GM11168 (cell line): ENCODE measurements around the gene PPHLN1.

ENCODE experiments used
- in situ Hi-C: fragments of 300-500 bp; cut with MboI; formaldehyde crosslinking; loops from one replicate; pipeline ENCODE4 v1.12.0; 2022; ENCODE audit warnings: low sequenced_read_pairs; ENCODE audit not compliant: unreplicated experiment

Gene PPHLN1

DNA sequence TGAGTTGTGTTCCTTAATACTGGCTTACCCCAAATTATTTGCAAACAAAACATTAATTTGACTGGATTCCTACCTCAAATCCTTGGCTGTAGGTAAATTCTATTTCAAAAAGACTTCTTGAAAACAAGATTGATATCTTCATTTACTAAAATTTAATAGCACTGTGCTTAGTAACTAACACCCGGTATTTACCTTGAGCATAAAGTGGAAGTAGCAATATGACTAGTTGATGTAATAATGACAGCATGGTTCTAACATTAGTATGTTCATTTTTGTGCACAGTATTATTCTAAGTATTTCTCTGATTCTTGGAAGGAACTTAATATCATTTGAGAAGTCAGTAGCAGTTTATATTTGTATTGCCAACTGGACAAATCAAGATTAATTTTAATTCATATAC is 96.8 kb downstream of the PPHLN1 start:
- in situ Hi-C loops, result no loop called here

GRCh38 chr12:42426746-42427145 is 100.8 kb downstream of the PPHLN1 start:
- in situ Hi-C loops, result no loop called here

DNA sequence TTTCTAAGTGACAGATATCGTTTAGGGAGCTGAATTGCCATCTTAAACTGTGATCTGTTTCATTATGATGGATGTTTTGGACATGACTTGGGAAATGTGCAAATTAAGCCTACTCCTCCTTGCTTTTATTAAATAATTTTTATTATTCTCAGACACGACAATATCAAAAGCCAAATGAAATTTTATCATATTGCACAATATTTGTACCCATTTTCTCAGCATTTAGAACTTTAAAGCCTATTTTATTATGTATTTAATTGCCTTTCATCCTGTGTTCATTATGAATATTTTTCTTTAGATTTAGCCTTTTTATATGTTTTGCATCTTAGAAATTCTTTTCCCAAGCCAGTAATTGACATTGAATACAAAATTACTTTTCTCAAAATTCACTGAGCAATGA is 102.9 kb downstream of the PPHLN1 start:
- in situ Hi-C loops, result no loop called here

DNA sequence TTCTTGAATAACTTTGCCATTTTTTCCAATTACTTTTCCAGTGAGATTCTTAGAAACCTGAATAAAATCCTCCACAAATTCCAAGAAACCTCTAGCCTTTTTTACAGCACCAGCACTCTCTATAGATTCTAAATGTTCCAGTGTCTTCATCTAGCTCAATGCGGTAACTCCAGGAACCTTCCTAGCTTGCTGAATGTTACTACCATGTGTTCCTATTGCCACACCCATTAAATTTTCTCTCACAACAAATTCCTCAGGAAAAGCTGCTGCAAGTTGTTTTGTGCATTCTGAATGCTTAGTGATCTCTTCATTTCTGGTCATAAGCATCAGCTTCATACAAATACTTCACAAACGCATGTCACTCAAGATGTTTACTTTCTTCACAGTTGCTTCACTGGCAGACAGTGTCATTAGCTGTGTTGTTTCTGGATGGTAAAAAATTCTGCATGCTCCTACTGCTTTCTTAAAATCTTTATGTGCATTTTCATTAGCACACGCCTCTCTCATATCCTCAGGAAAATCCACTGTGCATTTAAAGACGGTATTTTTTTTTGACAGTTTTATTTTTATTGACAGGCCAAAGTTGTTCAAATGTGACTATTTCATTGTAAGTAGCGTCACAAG is 106.7 kb downstream of the PPHLN1 start:
- in situ Hi-C loops, result no loop called here

GRCh38 chr12:42440608-42441007 is 114.6 kb downstream of the PPHLN1 start:
- in situ Hi-C loops, result no loop called here

DNA sequence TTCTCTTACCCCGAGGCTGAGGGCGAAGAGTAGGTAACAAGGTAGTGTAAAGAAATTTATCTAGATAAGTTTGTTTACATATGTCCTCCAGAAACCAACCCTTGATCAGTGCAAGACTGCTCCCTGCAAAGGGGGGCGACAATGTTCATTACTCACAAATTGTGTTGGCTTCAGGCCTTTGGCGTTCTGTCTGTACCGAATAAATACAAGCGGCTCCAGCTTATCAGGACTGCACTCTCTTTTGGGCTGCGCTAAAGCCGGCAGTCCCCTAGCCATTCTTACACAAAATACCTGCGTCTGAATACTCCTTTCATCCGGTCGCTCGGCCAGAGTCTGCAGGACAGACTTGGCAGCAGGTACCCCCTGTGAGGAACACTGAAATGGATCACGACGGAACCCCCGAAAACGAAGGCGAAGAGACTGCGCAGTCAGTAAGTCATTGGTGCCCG is 116.4 kb downstream of the PPHLN1 start:
- in situ Hi-C loops, result no loop called here

DNA sequence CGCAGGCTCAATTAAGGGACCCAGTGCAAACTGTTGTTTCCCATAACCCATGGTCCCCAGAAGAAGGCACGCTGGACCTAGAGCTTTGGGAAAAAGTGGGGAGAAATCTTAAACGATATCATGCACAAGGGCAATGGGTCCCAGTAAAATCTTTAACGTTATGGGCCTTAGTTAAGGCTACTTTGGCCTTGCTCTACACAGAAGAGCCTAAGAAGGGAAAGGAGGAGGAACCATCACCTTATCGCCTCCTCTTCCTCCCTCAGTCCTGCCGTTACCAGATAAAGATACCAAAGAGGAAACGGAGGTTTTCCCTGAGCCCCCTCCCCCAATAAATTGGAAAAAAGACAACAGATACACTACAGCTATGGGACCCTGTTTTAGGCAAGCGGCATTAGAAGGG is 116.9 kb downstream of the PPHLN1 start:
- in situ Hi-C loops, result no loop called here

DNA sequence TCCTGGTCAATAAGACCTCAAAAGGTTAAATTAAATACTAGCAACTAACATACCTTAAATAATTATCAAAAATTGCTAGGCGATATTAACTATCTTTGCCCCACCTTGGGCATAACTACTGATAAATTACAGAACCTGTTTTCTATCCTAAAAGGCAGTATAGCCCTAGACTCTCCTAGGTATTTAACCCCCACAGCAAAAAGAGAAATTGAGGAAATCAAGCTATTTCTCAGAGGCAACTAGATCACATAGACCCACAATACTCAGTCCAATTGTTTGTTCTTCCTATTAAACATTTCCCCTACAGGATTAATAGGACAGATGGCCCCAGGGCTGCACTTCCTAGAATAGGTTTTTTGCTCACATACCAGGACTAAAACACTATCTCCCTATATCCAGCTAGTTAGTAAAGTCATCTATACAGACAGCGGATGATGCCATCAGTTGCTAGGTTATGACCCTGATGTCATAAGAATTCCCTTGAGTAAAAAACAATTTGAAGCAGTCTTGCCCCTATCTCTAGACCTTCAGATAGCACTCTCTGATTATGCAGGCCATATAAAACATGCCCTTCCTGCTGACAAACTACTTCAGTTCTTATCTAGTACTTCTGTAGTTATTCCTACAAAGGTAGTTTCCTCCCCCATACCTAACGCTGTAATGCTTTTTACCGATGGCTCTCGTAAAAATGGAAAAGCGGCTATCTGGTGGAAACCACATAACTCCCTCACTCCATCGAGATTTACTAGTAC is 118.4 kb downstream of the PPHLN1 start:
- in situ Hi-C loops, result no loop called here

DNA sequence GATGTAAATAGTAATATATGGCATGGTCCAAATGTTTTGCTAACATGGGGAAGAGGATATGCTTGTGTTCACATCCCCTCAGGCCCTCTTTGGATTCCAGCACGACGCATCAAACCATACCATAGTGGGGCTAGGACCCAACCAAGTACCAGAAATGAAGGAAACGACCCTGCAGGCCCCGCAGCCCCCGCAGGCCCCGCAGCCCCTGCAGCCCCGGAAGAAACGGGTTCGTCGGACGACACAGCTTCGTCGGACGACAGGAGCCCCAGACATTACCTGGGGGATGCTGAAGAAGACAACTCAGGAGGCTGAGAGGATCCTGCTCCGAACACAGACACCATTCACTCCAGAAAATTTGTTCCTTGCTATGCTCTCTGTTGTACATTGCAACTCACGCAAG is 119.9 kb downstream of the PPHLN1 start:
- in situ Hi-C loops, result no loop called here

GRCh38 chr12:42446761-42447160 is 120.8 kb downstream of the PPHLN1 start:
- in situ Hi-C loops, result no loop called here

GRCh38 chr12:42447371-42447786 is 121.4 kb downstream of the PPHLN1 start:
- in situ Hi-C loops, result no loop called here

DNA sequence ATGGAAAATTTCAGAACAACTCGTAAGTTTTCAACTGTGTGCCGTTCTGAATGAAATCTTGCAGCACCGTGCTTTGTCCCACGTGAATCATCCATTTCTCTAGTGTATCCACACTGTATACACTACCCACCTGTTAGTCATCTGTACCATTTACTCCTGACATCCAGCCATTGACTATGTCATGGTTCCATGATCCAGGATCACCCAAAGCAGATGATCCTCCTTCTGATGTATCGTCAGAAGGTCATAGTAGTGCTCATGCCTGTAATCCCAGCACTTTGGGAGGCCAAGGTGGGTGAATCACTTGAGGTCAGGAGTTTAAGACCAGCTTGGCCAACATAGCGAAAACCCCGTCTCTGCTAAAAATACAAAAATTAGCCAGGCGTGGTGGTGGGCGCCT is 122.9 kb downstream of the PPHLN1 start:
- in situ Hi-C loops, result no loop called here

DNA sequence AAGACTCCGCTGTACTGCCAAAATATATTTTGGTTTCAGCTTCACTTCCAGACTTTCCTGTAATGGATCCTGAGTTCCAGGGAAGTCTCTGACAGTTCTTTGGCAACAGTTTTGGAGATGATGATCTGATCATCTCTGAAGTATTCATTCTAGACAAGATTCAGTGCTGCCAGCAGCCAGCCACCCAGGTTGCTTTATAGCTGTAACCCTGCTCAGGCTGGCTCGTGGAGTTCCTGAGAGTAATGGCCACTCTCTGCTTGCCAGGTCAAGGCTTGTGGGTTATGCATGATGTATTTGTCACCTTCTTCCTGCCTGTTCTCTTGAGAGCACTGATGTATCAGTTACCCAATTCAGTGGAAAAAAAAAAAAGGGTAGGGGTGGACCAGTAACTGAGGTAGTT is 124.3 kb downstream of the PPHLN1 start:
- in situ Hi-C loops, result no loop called here

DNA sequence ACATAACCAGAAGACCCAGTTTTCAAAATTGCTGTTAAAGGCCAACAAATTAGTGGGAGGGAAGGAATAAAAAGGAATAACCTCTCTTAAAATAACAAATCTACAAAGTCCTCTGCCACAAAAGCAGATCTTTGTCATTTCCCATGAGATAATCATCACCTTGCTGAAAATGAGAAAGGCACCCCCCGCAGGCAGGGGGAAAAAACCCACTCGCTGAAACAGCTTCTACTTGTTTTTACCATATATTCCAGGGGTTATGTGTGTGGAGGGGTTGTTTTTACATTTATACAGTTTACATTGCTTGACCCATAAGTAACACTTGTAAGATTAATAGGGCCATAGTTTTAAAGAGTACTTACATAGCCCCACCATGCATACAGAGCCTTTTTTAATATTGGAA is 132.6 kb downstream of the PPHLN1 start:
- in situ Hi-C loops, result no loop called here

DNA sequence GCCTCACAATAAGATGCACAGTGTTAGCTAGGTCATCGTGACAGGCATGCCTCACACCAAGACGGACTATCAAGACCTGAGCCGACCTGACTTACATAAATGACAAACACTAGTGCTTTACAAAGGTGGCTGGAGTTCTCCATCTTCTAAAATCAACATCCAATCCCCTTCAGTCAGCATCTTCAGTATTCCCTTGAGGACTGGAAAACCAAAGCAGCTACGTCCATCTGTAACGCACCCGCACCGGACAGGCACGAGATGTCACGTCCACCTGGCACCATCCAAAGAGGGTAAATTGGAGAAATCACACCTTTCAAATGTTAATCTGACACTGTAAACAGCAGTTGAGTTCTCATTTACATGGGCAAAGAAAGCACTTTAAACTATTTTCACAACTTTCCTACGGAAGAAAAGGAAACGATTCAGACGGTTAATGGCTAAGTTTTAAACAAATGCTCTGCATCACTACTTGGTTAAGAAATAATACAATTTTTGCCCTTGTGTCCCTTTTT is 133.4 kb downstream of the PPHLN1 start:
- in situ Hi-C loops, result no loop called here

DNA sequence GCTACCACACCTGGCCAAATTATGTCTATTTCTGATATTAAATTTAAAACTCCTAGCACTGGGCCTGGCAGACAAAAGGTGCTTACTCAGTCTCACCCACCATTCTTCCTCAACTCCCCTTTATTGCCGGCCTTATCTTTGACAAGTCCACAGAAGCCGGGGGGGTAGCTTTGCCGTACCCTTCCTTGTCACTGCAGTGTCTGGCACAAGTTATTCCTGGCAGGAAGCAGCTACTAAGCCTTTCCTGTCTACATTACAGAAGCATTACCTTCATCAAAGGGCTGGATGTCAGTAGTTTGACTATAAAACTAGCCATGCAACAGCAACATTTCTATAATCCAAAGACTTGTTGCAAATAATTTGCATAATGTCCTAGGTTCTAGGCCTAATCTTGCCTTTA is 136.5 kb downstream of the PPHLN1 start:
- in situ Hi-C loops, result no loop called here

- in situ Hi-C loops, result no loop called here
Observed at GRCh38 chr12:42463671-42464070, 137.7 kb downstream of the PPHLN1 start.

DNA sequence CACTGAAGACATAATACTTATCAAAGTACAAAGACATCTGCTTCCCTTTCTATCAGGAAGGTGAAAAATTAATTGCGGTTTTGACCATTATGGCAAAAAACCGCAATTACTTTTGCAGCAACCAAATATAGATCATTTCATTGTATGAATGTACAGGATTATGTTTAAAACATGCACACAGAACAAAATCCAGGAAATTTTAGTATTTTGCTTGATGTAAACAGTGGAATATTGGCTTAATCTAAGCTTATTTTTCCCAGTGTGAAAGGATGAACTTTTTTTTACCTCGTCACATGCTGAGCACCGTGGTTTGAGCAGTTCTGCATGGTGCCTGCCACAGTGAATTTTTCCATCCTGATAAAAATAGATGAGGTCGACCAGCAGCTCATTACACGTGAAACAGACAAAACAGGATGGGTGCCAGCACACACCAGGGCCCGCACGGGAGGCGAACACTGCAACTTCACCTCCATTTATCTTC is 142.4 kb downstream of the PPHLN1 start:
- in situ Hi-C loops, result no loop called here

- in situ Hi-C loops, result no loop called here
Observed at GRCh38 chr12:42468921-42469320, 143.0 kb downstream of the PPHLN1 start.

- in situ Hi-C loops, result no loop called here
Observed at GRCh38 chr12:42469355-42470175, 143.6 kb downstream of the PPHLN1 start.

DNA sequence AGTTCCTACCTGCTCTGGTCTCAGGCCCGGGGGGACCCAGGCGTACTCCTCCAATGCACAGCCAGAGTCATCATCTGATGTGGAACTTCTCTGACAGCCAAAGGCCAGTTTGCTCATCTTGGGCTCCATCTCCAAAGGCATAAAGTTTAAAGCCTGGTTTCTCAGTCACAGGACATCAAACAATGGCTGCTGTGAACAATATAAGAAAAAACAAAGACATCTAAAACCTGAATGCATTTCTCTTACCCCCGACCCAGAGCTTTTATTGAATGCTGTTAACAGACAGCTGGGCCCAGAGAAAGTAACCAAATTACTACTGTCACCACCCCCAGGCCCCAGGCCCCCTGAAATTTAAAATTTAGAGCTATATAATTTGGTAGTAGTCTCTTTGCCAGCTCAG is 146.4 kb downstream of the PPHLN1 start:
- in situ Hi-C loops, result no loop called here
